ENCODE results near the gene GNAI2.

GNAI2 gene

DNA sequence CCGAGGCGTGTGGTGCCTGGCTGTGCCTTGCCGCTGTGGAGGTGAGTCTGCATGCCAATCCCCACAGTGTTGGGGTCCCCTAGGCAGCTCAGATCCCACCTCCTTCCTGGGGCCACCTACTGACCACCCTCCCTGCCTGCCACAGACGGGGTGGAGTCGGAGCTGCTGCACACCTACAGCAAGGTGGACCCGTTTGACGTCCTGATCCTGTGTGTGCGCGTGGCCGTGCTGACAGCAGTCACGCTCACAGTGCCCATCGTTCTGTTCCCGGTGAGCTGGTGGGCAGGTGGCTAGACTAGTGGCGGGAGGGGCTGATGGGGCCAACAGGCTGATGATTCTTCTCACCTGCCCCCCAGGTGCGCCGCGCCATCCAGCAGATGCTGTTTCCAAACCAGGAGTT, 17.6 kb upstream of the GNAI2 start:
- no peak for DNase-seq (ENCODE audit: low read depth in 2 of 2)
- H3K4me3 ChIP-seq (replicated peaks in 1 of 2; ENCODE audit: low read depth in 2 of 2, low read length in 2 of 2) = no peak overlapping the region
- no peak for TF ChIP-seq CTCF (IDR thresholded peaks at IDR 0.05; ENCODE audit: low read depth, low read length)

DNA sequence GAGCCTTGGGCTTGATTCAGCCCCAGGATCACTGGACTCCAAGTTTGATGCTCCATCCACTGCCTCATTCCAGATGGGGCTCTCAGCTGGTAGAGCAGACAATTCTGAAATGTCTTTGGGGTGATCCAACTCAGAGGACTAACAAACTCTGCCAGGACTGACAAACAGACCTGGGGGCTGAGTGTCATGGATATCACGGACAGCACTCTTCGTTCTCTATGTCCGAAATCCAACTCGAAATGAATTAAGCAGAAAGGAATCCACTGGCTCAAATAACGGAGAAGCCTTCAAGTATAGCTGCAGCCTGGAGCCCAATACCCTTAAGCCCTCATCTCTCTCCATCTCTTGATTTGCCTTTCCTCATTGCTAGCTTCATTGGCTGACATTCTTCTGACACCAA, 16.7 kb upstream of the GNAI2 start:
- no peak for DNase-seq (ENCODE audit: low read depth in 2 of 2)
- no peak overlapping the region for H3K4me3 ChIP-seq (replicated peaks in 1 of 2; ENCODE audit: low read depth in 2 of 2, low read length in 2 of 2)
- no peak for TF ChIP-seq CTCF (IDR thresholded peaks at IDR 0.05; ENCODE audit: low read depth, low read length)

GRCh38 chr3:50220109-50220508, 15.9 kb upstream of the GNAI2 start:
- H3K4me3 ChIP-seq (replicated peaks in 1 of 2; ENCODE audit: low read depth in 2 of 2, low read length in 2 of 2) = no peak overlapping the region
- DNase-seq (ENCODE audit: low read depth in 2 of 2) = no peak
- TF ChIP-seq CTCF (IDR thresholded peaks at IDR 0.05; ENCODE audit: low read depth, low read length) = no peak

DNA sequence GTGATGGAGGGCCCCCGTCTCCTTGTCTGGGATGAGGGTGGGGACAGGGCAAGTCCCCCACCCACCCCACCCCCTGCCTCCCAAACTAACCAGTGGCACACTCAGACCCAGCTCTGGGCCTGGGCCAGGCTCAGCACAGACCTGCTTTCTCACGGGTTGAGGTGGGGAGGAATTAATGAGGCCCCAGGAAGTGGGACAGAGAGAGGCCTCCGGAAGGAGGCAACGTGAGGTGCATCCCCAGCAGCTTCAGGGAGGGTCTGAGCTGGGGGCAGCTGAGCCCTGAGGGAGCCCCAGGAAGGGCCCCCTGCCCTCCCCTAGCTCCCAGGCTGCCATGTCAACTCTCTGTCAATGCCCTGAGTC, 15.0 kb upstream of the GNAI2 start:
- no peak for TF ChIP-seq CTCF (IDR thresholded peaks at IDR 0.05; ENCODE audit: low read depth, low read length)
- H3K4me3 ChIP-seq (replicated peaks in 1 of 2; ENCODE audit: low read depth in 2 of 2, low read length in 2 of 2) = no peak overlapping the region
- no peak for DNase-seq (ENCODE audit: low read depth in 2 of 2)

DNA sequence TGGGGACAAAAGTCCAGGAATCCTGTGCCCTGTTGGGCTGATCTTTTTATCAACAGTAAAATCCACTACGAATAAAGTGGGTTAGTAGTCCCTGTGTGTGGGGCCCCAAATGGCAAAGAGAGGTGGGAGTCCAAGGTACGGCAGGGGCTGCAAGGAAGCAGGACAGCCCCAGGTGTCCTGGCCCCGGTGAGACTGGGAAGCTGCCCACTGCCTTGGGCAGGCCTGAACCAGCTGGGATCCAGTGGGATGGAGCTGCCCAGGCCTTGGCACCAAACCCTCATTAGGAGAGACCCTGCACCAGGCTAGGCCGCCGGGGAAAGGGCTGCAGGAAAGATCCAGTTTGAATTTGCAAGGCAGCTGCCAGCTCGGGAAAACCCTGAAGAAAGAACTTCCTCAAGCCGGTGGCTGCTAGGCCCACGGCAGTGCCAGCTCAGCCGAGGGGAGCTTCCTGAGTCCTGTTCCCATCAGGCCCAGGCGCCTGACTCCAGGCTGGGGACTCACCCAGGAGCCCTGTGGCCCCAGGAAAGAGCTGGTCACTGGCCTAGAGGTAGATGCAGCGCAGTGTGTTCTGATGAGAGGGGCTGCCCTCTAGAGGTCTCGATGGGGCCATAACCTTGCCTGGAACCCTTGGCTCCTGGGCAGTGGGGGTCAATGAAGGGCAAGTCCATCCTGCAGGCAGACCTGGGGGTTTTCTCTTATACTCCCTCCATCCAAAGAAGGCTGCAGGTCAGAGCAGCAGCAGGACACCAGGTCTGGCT, 14.4 kb upstream of the GNAI2 start:
- H3K4me3 ChIP-seq (replicated peaks in 1 of 2; ENCODE audit: low read depth in 2 of 2, low read length in 2 of 2) = no peak overlapping the region
- DNase-seq (ENCODE audit: low read depth in 2 of 2) = no peak
- no peak for TF ChIP-seq CTCF (IDR thresholded peaks at IDR 0.05; ENCODE audit: low read depth, low read length)

DNA sequence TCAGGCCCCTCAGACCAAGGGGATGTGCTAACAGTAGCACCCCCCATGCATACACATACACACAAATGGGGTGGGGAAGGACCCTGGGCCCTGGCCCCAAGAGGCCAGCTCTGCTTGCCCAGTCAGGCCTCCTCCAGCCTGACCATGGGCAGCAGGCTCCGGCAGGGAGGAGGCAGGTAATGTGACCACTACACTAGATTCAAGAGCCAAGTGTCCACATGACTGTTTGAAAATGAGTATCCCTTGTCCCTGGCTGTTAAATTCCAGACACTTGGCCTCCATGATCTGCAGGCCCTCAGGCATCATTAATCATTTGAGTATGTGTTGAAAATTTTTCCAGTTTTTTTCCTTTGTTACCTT, 13.9 kb upstream of the GNAI2 start:
- no peak for TF ChIP-seq CTCF (IDR thresholded peaks at IDR 0.05; ENCODE audit: low read depth, low read length)
- DNase-seq (ENCODE audit: low read depth in 2 of 2) = no peak
- no peak overlapping the region for H3K4me3 ChIP-seq (replicated peaks in 1 of 2; ENCODE audit: low read depth in 2 of 2, low read length in 2 of 2)

GRCh38 chr3:50224639-50225038, 11.4 kb upstream of the GNAI2 start:
- TF ChIP-seq CTCF (IDR thresholded peaks at IDR 0.05; ENCODE audit: low read depth, low read length) = no peak
- H3K4me3 ChIP-seq (replicated peaks in 1 of 2; ENCODE audit: low read depth in 2 of 2, low read length in 2 of 2) = no peak overlapping the region
- DNase-seq (ENCODE audit: low read depth in 2 of 2) = no peak
